ENCODE data around the gene ENTREP3.
"Not testable (repeated sequence)": the region's sequence is repeated elsewhere in the genome, so short reads cannot be mapped to it uniquely, and the experiment has no call there.

ENTREP3 gene

GRCh38 chr1:155223047-155223446, 32.2 kb downstream of the ENTREP3 start:
- TF ChIP-seq POLR2AphosphoS5 (IDR thresholded peaks at IDR 0.05; ENCODE audit: low read depth): no peak
- no peak for TF ChIP-seq REST (IDR thresholded peaks at IDR 0.05; ENCODE audit: insufficient replicate concordance, low read depth)
- no peak for TF ChIP-seq GABPA (IDR thresholded peaks at IDR 0.05; ENCODE audit: low read depth)
- no peak for TF ChIP-seq SPI1 (IDR thresholded peaks at IDR 0.05; ENCODE audit: borderline replicate concordance, low read depth)
- TF ChIP-seq CTCF (IDR thresholded peaks at IDR 0.05; ENCODE audit: insufficient read depth, low read length): no peak
- Histone ChIP-seq H3K27me3 (ENCODE audit: insufficient read depth, poor library complexity, severe bottlenecking) (no peaks in the 10 kb centered on the region), H3K27ac (replicated peaks) (no peak overlapping the region), H3K4me3 (replicated peaks; ENCODE audit: insufficient read depth, low read length) (no peak overlapping the region)
- DNase-seq (ENCODE audit: low read depth in 1 of 2, low spot score in 1 of 2): no peak

- H3K27me3 ChIP-seq (ENCODE audit: insufficient read depth, poor library complexity, severe bottlenecking); DNase-seq (ENCODE audit: low read depth in 1 of 2, low spot score in 1 of 2); H3K4me3 ChIP-seq (replicated peaks; ENCODE audit: insufficient read depth, low read length): not testable (repeated sequence)
- TF ChIP-seq SPI1 (IDR thresholded peaks at IDR 0.05; ENCODE audit: borderline replicate concordance, low read depth): peak; percentile 15; the same call in 1 of the 2 replicates
- peak overlapping the region; percentile 63 for H3K27ac ChIP-seq (replicated peaks)
Measured at GRCh38 chr1:155220211-155220965, 34.9 kb downstream of the ENTREP3 start.

- TF ChIP-seq CTCF (IDR thresholded peaks at IDR 0.05; ENCODE audit: insufficient read depth, low read length): no peak
- no peak for TF ChIP-seq SPI1 (IDR thresholded peaks at IDR 0.05; ENCODE audit: borderline replicate concordance, low read depth)
- TF ChIP-seq POLR2AphosphoS5 (IDR thresholded peaks at IDR 0.05; ENCODE audit: low read depth): no peak
- TF ChIP-seq REST (IDR thresholded peaks at IDR 0.05; ENCODE audit: insufficient replicate concordance, low read depth): no peak
- no peak for TF ChIP-seq GABPA (IDR thresholded peaks at IDR 0.05; ENCODE audit: low read depth)
- H3K4me3 ChIP-seq (replicated peaks; ENCODE audit: insufficient read depth, low read length): no peak overlapping the region
- peak overlapping the region; percentile 63 for H3K27ac ChIP-seq (replicated peaks)
- H3K27me3 ChIP-seq (ENCODE audit: insufficient read depth, poor library complexity, severe bottlenecking): no peaks in the 10 kb centered on the region
- peak in 1 of 2 experiments; percentile 73 for DNase-seq (ENCODE audit: low read depth in 1 of 2, low spot score in 1 of 2)
Measured at GRCh38 chr1:155219592-155220031, 35.7 kb downstream of the ENTREP3 start.

GRCh38 chr1:155218854-155219591, 36.3 kb downstream of the ENTREP3 start:
- DNase-seq (ENCODE audit: low read depth in 1 of 2, low spot score in 1 of 2): peak in 1 of 2 experiments; percentile 74
- Histone ChIP-seq H3K27ac (replicated peaks) (peak overlapping the region; percentile 63), H3K4me3 (replicated peaks; ENCODE audit: insufficient read depth, low read length) (no peak overlapping the region), H3K27me3 (ENCODE audit: insufficient read depth, poor library complexity, severe bottlenecking) (no peaks in the 10 kb centered on the region)
- TF ChIP-seq POLR2AphosphoS5 (IDR thresholded peaks at IDR 0.05; ENCODE audit: low read depth) (no peak), GABPA (IDR thresholded peaks at IDR 0.05; ENCODE audit: low read depth) (no peak), SPI1 (IDR thresholded peaks at IDR 0.05; ENCODE audit: borderline replicate concordance, low read depth) (no peak), REST (IDR thresholded peaks at IDR 0.05; ENCODE audit: insufficient replicate concordance, low read depth) (no peak), CTCF (IDR thresholded peaks at IDR 0.05; ENCODE audit: insufficient read depth, low read length) (no peak)

- H3K27ac ChIP-seq (replicated peaks); H3K4me3 ChIP-seq (replicated peaks; ENCODE audit: insufficient read depth, low read length); H3K27me3 ChIP-seq (ENCODE audit: insufficient read depth, poor library complexity, severe bottlenecking); DNase-seq (ENCODE audit: low read depth in 1 of 2, low spot score in 1 of 2): not testable (repeated sequence)
Measured at GRCh38 chr1:155214702-155215101, 40.6 kb downstream of the ENTREP3 start.
